Activated CD4-positive, alpha-beta T cell treated with anti-CD3 and anti-CD28 coated beads, Interleukin-2, Interleukin-6, amounts not matched to agents 100 ng/mL and 50 ng/mL, durations not matched to agents 16 hours and 8 hours (primary cell): ENCODE measurements around the gene ROBO1.

Experiments used
- DNase-seq: peaks from one replicate; pipeline ENCODE4 v3.0.0-alpha.2; 2020

The ROBO1 gene

DNA sequence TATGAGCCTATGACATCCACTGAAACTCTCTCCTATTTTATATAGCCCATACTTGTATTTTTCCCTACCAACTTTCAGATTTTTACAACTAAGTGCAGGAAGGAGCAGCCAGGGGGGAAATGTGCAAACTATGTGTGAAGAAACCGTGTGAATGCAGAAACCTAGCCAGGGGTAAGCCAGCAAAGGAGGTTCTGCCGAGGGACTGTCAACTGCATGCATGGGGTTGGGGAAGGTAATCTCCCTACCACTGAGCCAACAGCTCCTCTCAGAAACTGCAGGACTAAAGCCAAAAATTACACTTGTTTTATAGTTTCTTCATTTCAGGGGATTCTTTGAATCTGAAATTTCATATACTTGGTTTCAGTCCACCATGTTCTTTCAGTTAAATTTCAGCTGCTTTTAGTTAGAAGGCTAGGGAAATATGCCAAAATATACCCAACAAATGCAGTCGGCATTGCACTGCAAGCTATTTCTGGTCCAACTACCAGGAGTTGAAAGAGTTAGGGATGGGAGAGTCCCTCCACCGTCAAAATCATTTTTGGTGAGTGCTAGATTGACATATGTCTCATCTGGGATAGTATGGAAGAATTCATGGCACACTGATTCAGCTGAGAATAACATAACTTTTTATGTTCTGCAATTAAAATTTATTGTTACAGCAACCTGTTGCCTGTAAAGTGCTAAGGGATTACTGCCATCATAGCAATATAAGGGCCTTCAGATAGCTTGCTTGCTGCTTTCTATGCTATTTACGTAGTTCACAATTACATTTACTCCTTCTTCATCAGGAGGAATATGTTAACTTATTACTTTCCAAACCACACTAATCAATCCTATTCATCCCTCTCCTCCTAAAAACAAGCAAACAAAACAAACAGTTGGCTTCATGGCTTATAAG lies 904.2 kb downstream of the ROBO1 start:
- DNase-seq, result no peak

DNA sequence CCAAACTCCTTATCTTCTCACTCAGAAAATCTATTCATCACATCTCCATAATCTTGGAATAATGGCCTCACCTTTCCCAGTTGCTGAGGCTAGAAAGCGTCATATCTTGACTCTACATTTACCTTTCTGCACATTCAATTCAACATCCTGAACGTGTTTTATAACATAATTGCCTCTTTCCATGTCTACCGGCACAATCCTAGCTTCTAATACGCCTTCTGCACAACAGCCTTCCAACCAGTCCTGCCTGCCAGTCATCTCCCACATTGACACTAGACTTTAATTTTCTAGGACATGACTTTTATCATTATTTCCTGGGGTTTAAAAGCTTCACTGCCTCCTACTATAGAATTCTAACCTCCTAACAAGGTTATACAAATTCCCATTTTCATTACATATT lies 906.6 kb downstream of the ROBO1 start:
- no peak for DNase-seq

GRCh38 chr3:78860567-78860966 lies 907.2 kb downstream of the ROBO1 start:
- no peak for DNase-seq

DNA sequence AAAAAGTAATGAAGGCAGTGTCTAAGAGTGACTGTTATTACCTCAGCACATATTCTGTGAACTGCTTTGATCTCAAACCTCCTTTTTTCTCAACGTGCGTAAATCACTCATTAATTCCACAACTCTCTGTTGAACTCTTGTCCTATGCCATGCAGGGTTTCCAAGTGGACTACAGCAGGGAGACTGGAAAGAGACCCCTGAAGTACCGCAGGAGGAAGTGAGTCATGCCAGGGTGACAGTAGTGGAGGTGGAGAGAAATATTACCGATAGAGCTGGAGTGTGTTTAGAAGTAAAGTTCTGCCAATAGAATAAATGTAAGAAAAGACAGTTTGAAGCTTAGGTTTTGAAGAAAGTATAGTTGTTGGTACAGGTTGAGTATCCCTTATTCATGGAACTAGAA lies 908.9 kb downstream of the ROBO1 start:
- no peak for DNase-seq

DNA sequence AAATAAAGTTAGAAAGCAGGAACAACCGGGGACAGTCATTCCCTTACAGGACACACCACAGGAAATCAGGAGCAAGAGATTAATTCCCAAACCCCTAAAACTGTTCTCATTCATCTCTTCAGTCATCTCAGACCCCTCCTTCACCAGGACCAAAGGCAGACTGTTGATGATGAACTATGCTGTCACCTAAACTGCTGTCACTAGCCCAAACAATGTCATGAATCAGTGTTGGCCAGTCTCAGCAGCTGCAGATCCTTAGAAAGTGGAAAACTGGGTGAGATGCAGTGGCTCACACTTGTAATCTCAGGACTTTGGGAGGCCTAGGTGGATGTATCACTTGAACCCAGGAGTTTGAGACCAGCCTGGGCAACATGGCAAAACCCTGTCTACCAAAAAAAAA lies 909.6 kb downstream of the ROBO1 start:
- no peak for DNase-seq

DNA sequence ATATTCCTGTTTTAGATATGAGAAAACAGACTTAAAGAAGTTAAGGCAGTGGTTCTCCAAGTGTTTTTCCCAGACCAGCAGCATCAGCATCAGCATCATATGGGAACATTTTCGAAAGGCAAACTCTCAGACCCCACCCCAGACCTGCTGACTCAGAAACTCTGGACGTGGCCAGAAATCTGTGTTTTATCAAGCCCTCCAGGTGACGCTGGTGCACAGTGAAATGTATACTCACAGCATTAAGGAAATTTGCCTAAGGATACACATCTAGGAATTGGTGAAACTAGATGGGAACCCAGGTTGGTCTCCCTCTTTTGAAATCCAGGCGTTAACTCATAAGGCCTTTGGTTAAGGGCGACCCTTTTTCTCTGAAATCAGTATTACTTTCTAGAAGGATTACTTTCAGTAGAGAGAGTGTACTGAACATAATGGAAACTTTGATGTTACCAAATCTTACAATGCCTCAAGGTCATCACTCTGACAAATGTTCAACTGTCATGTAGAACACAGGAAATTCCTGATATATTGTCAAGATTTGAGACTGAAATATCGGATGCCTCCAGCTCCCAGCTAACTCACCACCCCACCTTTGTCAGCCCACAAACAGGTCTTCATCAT lies 910.2 kb downstream of the ROBO1 start:
- DNase-seq, result no peak

- DNase-seq, result no peak
These were observed 911.6 kb downstream of the ROBO1 start for GRCh38 chr3:78856164-78856563.

DNA sequence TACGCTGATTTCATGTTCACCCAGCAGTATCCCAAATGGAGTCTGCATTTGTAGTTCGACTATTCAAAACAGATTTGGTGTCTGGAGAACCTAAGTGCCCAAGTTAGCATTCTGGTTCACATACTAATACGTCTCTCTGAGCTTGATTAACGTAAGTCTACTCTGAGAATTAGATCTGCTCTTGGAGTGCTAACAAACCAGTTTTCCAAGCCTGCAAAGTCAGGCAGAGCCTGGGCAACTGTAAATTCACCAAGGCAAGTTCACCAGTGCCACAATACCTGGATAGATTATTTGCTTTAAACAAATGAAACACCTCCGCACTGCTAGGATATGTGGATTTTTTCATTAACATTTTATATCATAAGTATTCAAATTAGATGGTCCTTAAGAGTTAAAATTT lies 912.6 kb downstream of the ROBO1 start:
- DNase-seq, result no peak

DNA sequence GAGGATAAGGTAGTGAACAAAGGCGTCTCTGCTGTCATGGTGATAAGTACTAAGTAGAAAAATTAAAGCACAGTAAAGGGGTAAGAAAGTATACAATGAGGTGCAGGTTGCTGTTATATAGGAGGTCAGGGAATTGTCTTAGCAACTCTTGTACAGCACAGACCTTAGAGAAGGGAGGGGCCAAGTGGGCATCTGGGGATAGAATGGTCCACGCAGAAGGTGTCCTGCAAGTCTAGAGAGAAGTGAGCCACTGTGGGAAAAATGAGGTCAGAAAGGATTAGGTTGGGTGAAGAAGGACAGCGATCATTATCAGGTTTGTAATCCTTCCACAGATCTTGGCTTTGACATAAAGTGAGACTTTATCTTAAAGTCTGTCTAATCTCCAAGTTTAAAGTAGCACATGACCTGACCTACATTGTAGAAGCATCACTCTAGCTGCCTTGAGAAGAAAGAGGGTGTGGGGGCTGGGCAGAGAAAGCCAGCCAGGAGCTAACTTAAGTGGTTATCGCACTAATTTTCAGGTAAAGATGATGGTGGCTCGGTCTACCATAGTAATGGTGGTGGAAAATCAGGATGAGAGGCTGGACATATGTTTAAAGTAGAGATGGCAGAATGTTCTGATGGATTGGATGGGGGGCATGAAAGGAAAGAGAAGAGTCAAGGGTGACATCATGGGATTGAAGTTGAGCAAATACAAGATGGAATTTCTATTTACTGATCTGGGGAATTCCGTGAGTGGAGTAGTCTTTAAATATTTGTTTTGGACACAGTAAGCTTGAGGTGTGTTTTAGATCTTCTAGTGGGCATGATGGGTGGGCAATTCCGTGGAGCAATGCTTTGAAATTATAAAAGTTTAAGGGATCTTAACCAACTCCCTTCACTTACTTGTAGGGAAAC lies 919.2 kb downstream of the ROBO1 start:
- no peak for DNase-seq

GRCh38 chr3:78847603-78848002 lies 920.2 kb downstream of the ROBO1 start:
- no peak for DNase-seq

GRCh38 chr3:78847203-78847602 lies 920.6 kb downstream of the ROBO1 start:
- DNase-seq, result no peak

DNA sequence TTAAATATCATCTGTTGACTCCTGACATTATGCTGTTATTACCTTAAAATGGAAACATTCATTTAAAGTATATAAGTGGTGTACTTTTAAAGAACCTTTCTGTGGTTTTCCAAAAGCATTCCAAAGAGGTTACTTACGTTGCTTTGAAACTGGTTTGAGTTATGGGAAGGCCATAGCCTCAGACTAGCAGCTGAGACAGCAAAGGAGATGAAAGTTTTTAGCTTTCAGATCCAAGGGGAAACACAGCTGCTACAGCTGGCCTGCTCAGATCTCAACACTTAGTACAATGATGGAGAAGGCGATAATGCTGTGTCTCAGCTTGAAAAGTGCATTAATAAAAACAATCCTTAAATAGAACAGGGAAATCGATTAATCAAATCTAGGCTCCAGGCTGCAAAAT lies 921.1 kb downstream of the ROBO1 start:
- no peak for DNase-seq

GRCh38 chr3:78845605-78846004 lies 922.2 kb downstream of the ROBO1 start:
- DNase-seq, result no peak

DNA sequence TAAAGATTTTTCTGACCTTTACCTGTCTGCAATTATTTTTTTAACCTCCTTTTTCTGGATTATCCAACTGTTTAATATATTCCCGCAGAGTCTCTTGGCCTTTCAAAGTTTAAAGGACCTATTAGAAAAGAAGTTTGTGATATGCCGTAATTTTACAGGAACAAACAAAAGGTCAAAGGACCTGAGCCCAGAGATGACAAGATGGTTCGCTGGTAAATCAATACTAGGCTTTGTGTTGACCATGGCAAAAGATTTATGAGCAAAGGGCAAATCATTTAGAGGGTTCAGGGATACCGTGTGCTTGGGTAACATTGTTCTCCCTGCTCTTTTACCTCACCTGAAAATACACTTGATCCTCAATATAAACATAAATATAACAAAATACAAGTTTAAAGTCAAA lies 923.5 kb downstream of the ROBO1 start:
- DNase-seq, result no peak

GRCh38 chr3:78839693-78840092 lies 928.1 kb downstream of the ROBO1 start:
- DNase-seq, result no peak

- DNase-seq, result no peak
These were observed 929.4 kb downstream of the ROBO1 start for GRCh38 chr3:78838362-78838761.

- DNase-seq, result no peak
These were observed 932.9 kb downstream of the ROBO1 start for GRCh38 chr3:78834910-78835309.

DNA sequence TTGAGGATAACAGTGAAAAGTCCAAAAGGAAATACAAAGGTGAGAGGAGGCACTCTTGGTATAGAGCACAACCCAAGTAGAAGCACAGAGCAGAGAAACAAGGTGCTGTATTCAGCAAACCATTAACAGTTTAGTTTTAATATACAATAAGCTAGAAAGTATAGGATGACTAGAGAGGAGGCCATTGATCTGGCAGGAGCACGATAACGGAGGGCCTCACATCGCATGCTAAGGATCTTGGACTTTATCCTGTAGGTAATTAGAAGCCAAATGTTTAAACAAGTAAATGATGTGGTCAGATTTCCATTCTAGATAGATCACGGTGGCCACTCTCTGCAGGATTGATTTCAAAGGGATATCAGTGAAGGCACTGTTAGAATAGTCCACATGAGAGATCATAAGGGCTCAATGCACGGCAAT lies 935.0 kb downstream of the ROBO1 start:
- no peak for DNase-seq

DNA sequence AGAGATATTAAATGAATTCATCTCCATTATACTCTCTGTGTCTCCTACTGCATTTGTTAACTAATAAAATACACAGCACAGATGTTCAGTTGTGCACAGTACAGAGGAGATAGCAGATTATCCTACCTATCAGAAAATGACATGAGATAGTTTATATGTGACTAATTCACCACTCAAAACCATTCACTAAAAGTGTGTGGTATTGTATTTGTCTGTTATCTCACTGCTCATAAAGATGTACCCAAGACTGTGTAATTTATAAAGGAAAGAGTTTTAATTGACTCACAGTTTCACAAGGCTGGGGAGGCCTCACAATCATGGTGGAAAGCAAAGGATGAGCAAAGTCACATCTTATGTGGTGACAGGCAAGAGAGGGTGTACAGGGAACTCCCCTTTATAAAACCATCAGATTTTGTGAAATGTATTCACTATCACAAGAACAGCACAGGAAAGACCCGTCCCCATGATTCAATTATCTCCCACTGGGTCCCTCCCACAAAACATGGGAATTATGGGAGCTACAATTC lies 936.3 kb downstream of the ROBO1 start:
- DNase-seq, result no peak

- no peak for DNase-seq
These were observed 937.3 kb downstream of the ROBO1 start for GRCh38 chr3:78830470-78830869.

- no peak for DNase-seq
These were observed 940.2 kb downstream of the ROBO1 start for GRCh38 chr3:78827618-78828017.

- DNase-seq, result no peak
These were observed 942.0 kb downstream of the ROBO1 start for GRCh38 chr3:78825858-78826215.

- DNase-seq, result no peak
These were observed 942.5 kb downstream of the ROBO1 start for GRCh38 chr3:78825118-78825857.
